ENCODE measurements around the gene CRTAP.
"Not testable (repeated sequence)": the region's sequence is repeated elsewhere in the genome, so short reads cannot be mapped to it uniquely, and the experiment has no call there.

The CRTAP gene

DNA sequence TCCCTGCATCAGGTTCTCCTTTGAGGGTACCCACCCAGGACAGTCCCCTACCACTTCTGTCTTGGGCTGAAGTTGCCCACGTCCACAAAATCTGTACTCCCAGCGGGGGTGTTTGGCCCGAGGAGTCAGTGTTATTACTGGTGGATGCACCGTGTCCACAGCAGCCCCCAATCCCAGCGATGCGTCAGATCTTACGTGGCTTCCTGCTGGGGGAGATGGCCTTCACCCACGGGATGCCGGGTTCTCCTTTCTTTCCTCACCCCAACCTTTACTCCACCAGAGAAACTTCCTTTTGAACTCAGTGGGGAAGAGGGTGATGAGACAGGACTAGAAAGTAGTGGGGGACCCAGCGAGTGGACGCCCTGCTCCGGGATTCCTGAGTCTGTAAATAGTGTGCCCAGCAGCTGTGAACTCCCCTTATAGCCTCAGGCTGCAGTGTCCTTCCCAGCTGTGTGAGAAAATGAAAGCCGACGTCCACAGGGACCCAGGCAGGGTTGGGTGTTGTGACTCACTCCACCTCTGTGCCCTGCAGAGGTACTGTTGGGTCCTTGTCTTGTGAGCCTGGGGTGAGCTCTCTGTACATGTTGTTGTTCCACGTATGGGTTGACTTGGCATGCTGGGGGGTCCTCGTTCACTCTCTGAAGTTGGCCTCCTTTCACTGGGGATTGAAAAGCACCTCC is 31.5 kb downstream of the CRTAP start:
- no peak for DNase-seq

- DNase-seq, result no peak
Measured at GRCh38 chr3:33145901-33146580, 32.2 kb downstream of the CRTAP start.

- DNase-seq, result no peak
Measured at GRCh38 chr3:33146791-33147445, 33.1 kb downstream of the CRTAP start.

- no peak for DNase-seq
Measured at GRCh38 chr3:33149342-33149741, 35.5 kb downstream of the CRTAP start.

DNA sequence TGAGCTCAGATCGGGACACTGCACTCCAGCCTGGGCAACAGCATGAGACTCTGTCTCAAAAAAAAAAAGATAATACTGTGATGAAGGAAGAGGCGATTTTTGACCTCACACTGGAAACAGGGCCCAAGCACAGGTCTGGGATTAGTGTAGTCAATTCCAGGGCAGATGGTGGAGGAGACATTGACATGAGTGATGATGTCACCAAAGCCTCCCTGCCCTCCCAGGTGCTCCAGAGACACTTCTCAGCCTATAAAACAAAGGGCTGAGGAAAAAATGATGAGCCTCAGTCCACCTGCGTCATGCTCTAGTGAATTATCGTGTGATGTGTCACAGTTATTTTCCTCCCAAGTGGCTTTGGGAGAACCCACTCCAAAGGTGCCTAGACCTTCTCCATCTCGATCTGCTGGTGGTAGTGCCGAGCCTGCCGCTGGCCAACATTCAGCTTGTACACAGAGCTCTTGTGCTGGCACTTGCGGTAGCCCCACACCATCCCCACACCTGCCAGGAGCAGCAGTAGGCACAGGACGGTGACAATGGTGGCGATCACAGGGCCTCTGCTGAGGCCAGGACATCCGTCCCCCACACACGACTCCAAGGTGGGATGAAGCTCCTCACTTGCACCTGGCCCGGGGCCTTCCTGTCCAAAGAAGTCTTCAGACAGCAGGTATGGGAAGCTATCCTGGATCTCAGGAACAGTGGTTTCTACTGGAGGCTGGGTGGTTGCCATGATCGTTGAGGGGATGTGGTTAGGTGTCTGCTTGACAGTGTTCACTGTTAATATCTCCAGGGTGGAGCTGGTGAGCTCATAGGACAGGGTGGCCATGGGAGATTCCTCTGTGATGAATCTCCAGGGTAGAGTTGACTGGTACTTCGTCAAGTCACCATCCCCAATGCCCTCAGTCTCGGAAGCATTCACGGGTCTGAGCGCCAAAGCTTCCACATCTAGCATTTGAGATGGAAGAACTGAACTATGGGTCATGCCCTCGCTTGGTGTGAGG is 38.8 kb downstream of the CRTAP start:
- no peak for DNase-seq

- DNase-seq, result no peak
Measured at GRCh38 chr3:33153782-33154181, 40.0 kb downstream of the CRTAP start.

DNA sequence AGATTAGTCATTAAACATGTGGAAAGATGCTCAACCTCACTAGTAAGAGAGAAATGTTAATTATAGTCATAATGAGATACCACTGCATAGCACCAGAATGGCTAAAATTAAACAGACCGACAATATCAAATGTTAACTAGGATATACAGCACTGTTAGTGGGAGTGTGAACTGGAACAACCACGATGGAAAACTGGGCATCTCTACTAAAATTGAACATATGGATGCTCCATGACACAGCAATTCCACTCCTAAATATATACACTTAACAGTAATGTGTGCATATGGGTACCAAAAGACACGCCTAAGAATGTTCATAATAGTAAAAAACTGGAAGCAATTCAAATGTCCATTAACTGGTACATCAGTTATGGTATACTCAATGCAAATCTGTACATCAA is 41.5 kb downstream of the CRTAP start:
- DNase-seq, result no peak

- no peak for DNase-seq
Measured at GRCh38 chr3:33159234-33159633, 45.4 kb downstream of the CRTAP start.

- no peak for DNase-seq
Measured at GRCh38 chr3:33159981-33160380, 46.2 kb downstream of the CRTAP start.

GRCh38 chr3:33162621-33163020 is 48.8 kb downstream of the CRTAP start:
- DNase-seq, result not testable (repeated sequence)

GRCh38 chr3:33165372-33165771 is 51.6 kb downstream of the CRTAP start:
- DNase-seq, result no peak

GRCh38 chr3:33166095-33166494 is 52.3 kb downstream of the CRTAP start:
- DNase-seq, result no peak

DNA sequence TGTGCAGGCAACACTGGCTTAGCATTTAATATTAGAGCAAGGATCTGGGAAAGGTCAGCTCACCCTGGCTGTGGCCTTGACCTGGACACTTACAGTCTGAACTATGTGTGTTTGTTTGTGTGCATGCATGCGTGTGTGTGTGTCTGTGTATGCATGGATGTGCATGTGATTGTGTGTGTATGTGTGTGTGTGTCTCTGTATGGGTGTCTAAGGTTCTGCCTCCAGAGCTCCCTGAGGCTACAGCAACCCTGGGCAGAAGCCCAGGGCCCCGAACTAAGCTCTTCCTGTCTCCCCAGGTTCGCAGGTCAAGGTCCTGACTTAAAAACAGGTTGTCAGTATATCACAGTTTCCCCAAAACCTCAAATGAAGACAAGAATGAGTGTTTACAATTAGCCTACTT is 53.5 kb downstream of the CRTAP start:
- DNase-seq, result no peak

- no peak for DNase-seq
Measured at GRCh38 chr3:33167716-33168336, 54.0 kb downstream of the CRTAP start.

GRCh38 chr3:33170531-33170930 is 56.7 kb downstream of the CRTAP start:
- DNase-seq, result no peak

DNA sequence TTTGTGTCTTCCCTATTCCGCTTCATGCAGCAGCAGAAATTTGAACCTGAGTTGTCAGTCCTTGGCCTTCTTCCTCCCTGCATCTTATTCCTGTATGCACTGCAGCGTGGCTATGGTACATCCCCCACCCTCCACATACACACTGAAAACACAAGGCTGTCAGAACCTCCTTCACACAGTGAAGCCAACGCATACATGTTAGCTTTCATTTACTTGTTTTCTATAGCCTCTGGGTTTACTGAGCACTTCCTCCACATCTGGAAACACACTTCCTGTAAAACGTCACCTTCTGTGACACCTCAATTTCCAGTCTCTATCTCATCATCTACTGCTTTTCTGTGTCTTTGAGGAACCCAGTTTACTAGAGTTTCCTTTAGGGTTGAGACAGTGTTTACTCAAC is 57.8 kb downstream of the CRTAP start:
- no peak for DNase-seq

GRCh38 chr3:33173103-33173502 is 59.3 kb downstream of the CRTAP start:
- DNase-seq, result no peak

DNA sequence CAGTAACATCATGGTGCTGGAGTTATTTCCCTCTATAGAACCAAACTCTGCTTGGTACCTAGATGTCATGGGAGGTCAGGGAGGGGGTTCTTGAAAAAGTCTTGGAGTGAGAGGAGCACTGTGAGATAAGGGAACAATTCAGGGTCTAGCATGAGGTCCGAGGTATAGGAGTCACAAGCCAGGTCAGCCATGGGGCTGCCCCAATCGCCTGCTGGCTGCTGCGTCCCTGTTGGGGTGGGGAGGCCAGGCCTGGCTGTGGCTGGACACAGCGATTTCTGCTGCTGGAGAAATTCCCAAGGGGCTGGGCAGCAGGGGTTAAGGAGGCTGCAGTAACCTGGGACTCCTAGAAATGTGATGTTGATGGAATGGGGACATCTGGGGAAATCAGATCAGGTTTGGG is 59.9 kb downstream of the CRTAP start:
- no peak for DNase-seq

GRCh38 chr3:33174095-33174494 is 60.3 kb downstream of the CRTAP start:
- DNase-seq, result no peak

GRCh38 chr3:33174711-33175414 is 61.0 kb downstream of the CRTAP start:
- DNase-seq, result no peak

DNA sequence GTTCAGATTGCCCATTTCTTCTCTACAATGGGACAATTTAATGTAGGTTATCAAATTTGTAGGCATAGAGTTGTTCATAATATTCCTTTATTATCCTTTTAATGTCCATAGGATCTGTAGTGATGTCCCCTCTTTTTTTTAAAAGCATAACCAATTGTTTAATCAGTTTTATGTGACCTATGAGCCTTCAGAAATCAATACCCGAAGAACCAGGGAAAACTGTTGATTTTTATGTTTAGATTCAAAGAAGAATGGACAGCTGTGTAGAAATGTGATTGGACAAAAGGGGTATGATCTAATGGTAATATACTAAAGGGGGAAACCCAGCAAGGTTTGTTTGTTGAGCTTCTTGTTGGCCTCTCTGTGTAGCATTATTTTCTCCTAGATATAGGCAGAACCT is 65.3 kb downstream of the CRTAP start:
- no peak for DNase-seq

GRCh38 chr3:33181229-33181628 is 67.4 kb downstream of the CRTAP start:
- DNase-seq, result no peak

Measured in activated effector memory CD4-positive, alpha-beta T cell treated with anti-CD3 and anti-CD28 coated beads, Interleukin-2, amount 50 U/mL, for 16 hours (primary cell).